SK-N-SH treated with all-trans-retinoic acid at 6 μM for 48 hours (cell line): ENCODE measurements around the gene KCNMB3.

Source experiments
- BACH2 ChIP-seq: fragments of 250-450 bp; sonication (Bioruptor Pico); IDR thresholded peaks from 2 replicates; pipeline ENCODE4 v1.9.0; 2021; ENCODE audit warnings: mild to moderate bottlenecking, borderline replicate concordance
- CSDC2 ChIP-seq: fragments of 250-450 bp; sonication (Bioruptor Pico); IDR thresholded peaks from 2 replicates; pipeline ENCODE4 v1.5.0; 2020; ENCODE audit warnings: mild to moderate bottlenecking, moderate library complexity
- RARB ChIP-seq: fragments of 250-450 bp; sonication (Bioruptor Pico); IDR thresholded peaks from 2 replicates; pipeline ENCODE4 v1.8.0; 2021; ENCODE audit warnings: mild to moderate bottlenecking, moderate library complexity
- SNAI2 ChIP-seq: fragments of 250-450 bp; sonication (Bioruptor Pico); IDR thresholded peaks from 2 replicates; pipeline ENCODE4 v1.5.0; 2020; ENCODE audit warnings: mild to moderate bottlenecking, moderate library complexity
- TCF4 ChIP-seq: fragments of 250-450 bp; sonication (Bioruptor Pico); IDR thresholded peaks from 2 replicates; pipeline ENCODE4 v1.8.0; 2021; ENCODE audit warnings: mild to moderate bottlenecking, moderate library complexity, borderline replicate concordance
- ZFP30 ChIP-seq: fragments of 450-650 bp; formaldehyde crosslinking; IDR thresholded peaks from 2 replicates; pipeline ENCODE4 v1.5.0; 2022; ENCODE audit warnings: mild to moderate bottlenecking, moderate library complexity
- TF ChIP-seq, protein P1 (sequence below): fragments of 250-450 bp; sonication (Bioruptor Pico); IDR thresholded peaks from 2 replicates; pipeline ENCODE4 v1.8.0; 2021; ENCODE audit warnings: low read depth, mild to moderate bottlenecking, moderate library complexity, borderline replicate concordance
- TF ChIP-seq, protein P2 (sequence below): fragments of 250-450 bp; sonication (Bioruptor Pico); IDR thresholded peaks from 2 replicates; pipeline ENCODE4 v1.5.1; 2020; ENCODE audit warnings: low read depth, mild to moderate bottlenecking, moderate library complexity
- TF ChIP-seq, protein P3 (sequence below): fragments of 250-450 bp; sonication (Bioruptor Pico); IDR thresholded peaks from 2 replicates; pipeline ENCODE4 v1.5.1; 2021; ENCODE audit warnings: mild to moderate bottlenecking, moderate library complexity
- TF ChIP-seq, protein P4 (sequence below): fragments of 250-450 bp; sonication (Bioruptor Pico); IDR thresholded peaks from 2 replicates; pipeline ENCODE4 v1.8.0; 2020; ENCODE audit warnings: mild to moderate bottlenecking, moderate library complexity, borderline replicate concordance

DNA sequence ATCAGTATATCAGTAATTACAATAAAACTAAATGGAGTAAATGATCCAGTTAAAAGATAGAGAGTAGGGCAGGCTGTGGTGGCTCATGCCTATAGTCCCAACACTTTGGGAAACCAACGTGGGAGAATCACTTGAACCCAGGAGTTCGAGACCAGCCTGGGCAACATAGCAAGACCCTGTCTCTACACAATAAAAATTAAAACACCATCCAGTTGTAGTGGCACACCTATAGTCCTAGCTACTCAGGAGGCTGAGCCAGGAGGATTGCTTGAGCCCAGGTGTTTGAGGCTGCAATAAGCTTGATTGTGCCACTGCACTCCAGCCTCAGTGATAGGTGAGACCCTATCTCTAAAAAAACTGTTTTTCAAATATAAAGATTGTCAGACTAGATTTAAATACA lies 5.9 kb upstream of the KCNMB3 start:
- TF ChIP-seq, protein P1, sequence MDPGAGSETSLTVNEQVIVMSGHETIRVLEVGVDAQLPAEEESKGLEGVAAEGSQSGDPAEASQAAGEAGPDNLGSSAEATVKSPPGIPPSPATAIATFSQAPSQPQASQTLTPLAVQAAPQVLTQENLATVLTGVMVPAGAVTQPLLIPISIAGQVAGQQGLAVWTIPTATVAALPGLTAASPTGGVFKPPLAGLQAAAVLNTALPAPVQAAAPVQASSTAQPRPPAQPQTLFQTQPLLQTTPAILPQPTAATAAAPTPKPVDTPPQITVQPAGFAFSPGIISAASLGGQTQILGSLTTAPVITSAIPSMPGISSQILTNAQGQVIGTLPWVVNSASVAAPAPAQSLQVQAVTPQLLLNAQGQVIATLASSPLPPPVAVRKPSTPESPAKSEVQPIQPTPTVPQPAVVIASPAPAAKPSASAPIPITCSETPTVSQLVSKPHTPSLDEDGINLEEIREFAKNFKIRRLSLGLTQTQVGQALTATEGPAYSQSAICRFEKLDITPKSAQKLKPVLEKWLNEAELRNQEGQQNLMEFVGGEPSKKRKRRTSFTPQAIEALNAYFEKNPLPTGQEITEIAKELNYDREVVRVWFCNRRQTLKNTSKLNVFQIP, result no peak
- TF ChIP-seq, protein P2, sequence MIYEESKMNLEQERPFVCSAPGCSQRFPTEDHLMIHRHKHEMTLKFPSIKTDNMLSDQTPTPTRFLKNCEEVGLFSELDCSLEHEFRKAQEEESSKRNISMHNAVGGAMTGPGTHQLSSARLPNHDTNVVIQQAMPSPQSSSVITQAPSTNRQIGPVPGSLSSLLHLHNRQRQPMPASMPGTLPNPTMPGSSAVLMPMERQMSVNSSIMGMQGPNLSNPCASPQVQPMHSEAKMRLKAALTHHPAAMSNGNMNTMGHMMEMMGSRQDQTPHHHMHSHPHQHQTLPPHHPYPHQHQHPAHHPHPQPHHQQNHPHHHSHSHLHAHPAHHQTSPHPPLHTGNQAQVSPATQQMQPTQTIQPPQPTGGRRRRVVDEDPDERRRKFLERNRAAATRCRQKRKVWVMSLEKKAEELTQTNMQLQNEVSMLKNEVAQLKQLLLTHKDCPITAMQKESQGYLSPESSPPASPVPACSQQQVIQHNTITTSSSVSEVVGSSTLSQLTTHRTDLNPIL, result no peak
- no peak for TF ChIP-seq TCF4 (CRISPR knock-in tag)
- TF ChIP-seq RARB (CRISPR knock-in tag), result no peak
- TF ChIP-seq, protein P3, sequence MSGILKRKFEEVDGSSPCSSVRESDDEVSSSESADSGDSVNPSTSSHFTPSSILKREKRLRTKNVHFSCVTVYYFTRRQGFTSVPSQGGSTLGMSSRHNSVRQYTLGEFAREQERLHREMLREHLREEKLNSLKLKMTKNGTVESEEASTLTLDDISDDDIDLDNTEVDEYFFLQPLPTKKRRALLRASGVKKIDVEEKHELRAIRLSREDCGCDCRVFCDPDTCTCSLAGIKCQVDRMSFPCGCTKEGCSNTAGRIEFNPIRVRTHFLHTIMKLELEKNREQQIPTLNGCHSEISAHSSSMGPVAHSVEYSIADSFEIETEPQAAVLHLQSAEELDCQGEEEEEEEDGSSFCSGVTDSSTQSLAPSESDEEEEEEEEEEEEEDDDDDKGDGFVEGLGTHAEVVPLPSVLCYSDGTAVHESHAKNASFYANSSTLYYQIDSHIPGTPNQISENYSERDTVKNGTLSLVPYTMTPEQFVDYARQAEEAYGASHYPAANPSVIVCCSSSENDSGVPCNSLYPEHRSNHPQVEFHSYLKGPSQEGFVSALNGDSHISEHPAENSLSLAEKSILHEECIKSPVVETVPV (CRISPR knock-in tag), result no peak
- TF ChIP-seq SNAI2, result no peak
- no peak for TF ChIP-seq BACH2 (CRISPR knock-in tag)
- TF ChIP-seq, protein P4, sequence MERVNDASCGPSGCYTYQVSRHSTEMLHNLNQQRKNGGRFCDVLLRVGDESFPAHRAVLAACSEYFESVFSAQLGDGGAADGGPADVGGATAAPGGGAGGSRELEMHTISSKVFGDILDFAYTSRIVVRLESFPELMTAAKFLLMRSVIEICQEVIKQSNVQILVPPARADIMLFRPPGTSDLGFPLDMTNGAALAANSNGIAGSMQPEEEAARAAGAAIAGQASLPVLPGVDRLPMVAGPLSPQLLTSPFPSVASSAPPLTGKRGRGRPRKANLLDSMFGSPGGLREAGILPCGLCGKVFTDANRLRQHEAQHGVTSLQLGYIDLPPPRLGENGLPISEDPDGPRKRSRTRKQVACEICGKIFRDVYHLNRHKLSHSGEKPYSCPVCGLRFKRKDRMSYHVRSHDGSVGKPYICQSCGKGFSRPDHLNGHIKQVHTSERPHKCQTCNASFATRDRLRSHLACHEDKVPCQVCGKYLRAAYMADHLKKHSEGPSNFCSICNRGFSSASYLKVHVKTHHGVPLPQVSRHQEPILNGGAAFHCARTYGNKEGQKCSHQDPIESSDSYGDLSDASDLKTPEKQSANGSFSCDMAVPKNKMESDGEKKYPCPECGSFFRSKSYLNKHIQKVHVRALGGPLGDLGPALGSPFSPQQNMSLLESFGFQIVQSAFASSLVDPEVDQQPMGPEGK, result no peak
- TF ChIP-seq CSDC2 (CRISPR knock-in tag), result no peak
- TF ChIP-seq ZFP30 (CRISPR knock-in tag), result no peak
